ENCODE measurements around the gene KATNBL1.

The KATNBL1 gene

DNA sequence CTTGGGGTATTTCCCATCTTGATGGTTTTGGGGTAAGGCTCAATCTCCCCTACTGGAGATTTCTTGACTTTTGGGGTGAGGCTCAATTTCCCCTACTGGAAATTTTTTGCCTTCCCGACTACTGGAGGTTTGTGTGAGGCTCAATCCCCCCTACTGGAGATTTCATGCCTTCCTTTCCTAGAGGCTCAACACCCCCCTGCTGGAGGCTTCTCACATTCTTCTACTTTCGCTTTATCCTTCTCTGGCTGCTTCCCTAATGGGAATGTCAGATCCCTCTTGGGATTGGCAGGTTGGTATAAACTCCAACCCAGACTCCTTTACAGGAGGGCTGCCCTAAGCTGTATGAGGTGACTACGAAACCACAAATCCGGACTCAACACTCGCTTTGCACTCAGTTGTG lies 49.2 kb downstream of the KATNBL1 start:
- Histone ChIP-seq H3K4me3 (replicated peaks; ENCODE audit: insufficient read depth, low read length) (no peak overlapping the region), H3K27me3 (ENCODE audit: insufficient read depth, poor library complexity, severe bottlenecking) (no peaks in the 10 kb centered on the region), H3K27ac (replicated peaks) (no peak overlapping the region)
- no peak for DNase-seq (ENCODE audit: low read depth in 1 of 2, low spot score in 1 of 2)
- TF ChIP-seq, protein P1, sequence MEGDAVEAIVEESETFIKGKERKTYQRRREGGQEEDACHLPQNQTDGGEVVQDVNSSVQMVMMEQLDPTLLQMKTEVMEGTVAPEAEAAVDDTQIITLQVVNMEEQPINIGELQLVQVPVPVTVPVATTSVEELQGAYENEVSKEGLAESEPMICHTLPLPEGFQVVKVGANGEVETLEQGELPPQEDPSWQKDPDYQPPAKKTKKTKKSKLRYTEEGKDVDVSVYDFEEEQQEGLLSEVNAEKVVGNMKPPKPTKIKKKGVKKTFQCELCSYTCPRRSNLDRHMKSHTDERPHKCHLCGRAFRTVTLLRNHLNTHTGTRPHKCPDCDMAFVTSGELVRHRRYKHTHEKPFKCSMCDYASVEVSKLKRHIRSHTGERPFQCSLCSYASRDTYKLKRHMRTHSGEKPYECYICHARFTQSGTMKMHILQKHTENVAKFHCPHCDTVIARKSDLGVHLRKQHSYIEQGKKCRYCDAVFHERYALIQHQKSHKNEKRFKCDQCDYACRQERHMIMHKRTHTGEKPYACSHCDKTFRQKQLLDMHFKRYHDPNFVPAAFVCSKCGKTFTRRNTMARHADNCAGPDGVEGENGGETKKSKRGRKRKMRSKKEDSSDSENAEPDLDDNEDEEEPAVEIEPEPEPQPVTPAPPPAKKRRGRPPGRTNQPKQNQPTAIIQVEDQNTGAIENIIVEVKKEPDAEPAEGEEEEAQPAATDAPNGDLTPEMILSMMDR (IDR thresholded peaks at IDR 0.05; ENCODE audit: insufficient read depth, low read length): no peak
- TF ChIP-seq, protein P2, sequence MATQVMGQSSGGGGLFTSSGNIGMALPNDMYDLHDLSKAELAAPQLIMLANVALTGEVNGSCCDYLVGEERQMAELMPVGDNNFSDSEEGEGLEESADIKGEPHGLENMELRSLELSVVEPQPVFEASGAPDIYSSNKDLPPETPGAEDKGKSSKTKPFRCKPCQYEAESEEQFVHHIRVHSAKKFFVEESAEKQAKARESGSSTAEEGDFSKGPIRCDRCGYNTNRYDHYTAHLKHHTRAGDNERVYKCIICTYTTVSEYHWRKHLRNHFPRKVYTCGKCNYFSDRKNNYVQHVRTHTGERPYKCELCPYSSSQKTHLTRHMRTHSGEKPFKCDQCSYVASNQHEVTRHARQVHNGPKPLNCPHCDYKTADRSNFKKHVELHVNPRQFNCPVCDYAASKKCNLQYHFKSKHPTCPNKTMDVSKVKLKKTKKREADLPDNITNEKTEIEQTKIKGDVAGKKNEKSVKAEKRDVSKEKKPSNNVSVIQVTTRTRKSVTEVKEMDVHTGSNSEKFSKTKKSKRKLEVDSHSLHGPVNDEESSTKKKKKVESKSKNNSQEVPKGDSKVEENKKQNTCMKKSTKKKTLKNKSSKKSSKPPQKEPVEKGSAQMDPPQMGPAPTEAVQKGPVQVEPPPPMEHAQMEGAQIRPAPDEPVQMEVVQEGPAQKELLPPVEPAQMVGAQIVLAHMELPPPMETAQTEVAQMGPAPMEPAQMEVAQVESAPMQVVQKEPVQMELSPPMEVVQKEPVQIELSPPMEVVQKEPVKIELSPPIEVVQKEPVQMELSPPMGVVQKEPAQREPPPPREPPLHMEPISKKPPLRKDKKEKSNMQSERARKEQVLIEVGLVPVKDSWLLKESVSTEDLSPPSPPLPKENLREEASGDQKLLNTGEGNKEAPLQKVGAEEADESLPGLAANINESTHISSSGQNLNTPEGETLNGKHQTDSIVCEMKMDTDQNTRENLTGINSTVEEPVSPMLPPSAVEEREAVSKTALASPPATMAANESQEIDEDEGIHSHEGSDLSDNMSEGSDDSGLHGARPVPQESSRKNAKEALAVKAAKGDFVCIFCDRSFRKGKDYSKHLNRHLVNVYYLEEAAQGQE (IDR thresholded peaks at IDR 0.05; ENCODE audit: insufficient replicate concordance, low read depth): no peak
- no peak for TF ChIP-seq GABPA (IDR thresholded peaks at IDR 0.05; ENCODE audit: low read depth)
- no peak for TF ChIP-seq POLR2AphosphoS5 (IDR thresholded peaks at IDR 0.05; ENCODE audit: low read depth)
- TF ChIP-seq SPI1 (IDR thresholded peaks at IDR 0.05; ENCODE audit: borderline replicate concordance, low read depth): no peak

DNA sequence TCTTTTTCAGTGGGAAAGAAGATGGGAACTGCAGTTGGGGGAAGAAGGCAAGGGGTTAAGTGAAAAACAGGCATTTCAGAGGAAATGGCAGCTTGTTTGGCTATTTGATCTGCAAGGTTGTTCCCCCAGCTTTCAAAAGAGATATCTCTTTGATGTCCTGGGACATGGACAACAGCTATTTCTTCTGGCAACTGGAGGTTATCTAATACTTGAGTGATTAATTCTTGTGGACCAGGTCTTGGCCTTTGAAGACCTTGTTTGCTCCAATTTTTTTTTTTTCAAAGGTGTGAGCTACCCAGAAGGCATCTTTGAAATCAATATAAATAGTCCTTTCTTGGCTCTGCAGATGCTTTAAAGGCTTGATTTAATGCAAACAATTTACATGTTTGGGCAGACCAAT lies 51.5 kb downstream of the KATNBL1 start:
- no peak for DNase-seq (ENCODE audit: low read depth in 1 of 2, low spot score in 1 of 2)
- Histone ChIP-seq H3K27ac (replicated peaks) (no peak overlapping the region), H3K4me3 (replicated peaks; ENCODE audit: insufficient read depth, low read length) (no peak overlapping the region), H3K27me3 (ENCODE audit: insufficient read depth, poor library complexity, severe bottlenecking) (no peaks in the 10 kb centered on the region)
- TF ChIP-seq SPI1 (IDR thresholded peaks at IDR 0.05; ENCODE audit: borderline replicate concordance, low read depth): no peak
- no peak for TF ChIP-seq GABPA (IDR thresholded peaks at IDR 0.05; ENCODE audit: low read depth)
- TF ChIP-seq, protein P2 (IDR thresholded peaks at IDR 0.05; ENCODE audit: insufficient replicate concordance, low read depth): no peak
- TF ChIP-seq, protein P1 (IDR thresholded peaks at IDR 0.05; ENCODE audit: insufficient read depth, low read length): no peak
- TF ChIP-seq POLR2AphosphoS5 (IDR thresholded peaks at IDR 0.05; ENCODE audit: low read depth): no peak

DNA sequence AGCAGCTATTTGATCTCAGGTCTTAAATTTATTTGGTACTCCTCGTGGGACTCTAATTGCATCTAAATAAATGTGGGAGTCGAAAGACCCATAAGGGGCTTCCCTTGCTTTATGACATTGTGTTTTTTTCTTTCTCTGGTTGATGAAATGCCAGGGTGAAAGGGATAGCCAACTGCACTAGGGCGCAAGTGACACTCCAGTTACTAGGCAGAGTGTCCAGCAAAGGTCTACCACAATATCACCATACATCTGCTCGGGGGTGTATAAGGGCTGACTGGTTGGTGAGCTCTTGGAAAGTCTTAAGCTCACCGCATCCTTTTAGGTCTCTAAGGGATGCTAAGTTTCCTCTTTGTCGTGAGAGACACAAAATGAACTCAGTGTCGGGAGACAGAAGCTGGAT lies 54.0 kb downstream of the KATNBL1 start:
- Histone ChIP-seq H3K27ac (replicated peaks) (no peak overlapping the region), H3K4me3 (replicated peaks; ENCODE audit: insufficient read depth, low read length) (no peak overlapping the region), H3K27me3 (ENCODE audit: insufficient read depth, poor library complexity, severe bottlenecking) (no peaks in the 10 kb centered on the region)
- TF ChIP-seq POLR2AphosphoS5 (IDR thresholded peaks at IDR 0.05; ENCODE audit: low read depth) (no peak), SPI1 (IDR thresholded peaks at IDR 0.05; ENCODE audit: borderline replicate concordance, low read depth) (no peak), GABPA (IDR thresholded peaks at IDR 0.05; ENCODE audit: low read depth) (no peak)
- TF ChIP-seq, protein P1 (IDR thresholded peaks at IDR 0.05; ENCODE audit: insufficient read depth, low read length): no peak
- TF ChIP-seq, protein P2 (IDR thresholded peaks at IDR 0.05; ENCODE audit: insufficient replicate concordance, low read depth): no peak
- DNase-seq (ENCODE audit: low read depth in 1 of 2, low spot score in 1 of 2): no peak
